Naive thymus-derived CD8-positive, alpha-beta T cell (primary cell): Measurements from ENCODE around the gene PRPF19. TPM values are rescaled to one million over a fixed set of nuclear protein-coding genes. Genes with fewer than 3 reads are reported as not detected.
A peak's percentile ranks its signal among the peaks of the same experiment; 100 is the strongest.

Source experiments
- ATAC-seq, 2 donors: fragments of 150-1000 bp; cut with Tn5 transposase in 1 of 2; sonication (Bioruptor Pico), chemical (Tn5 transposase) in 1 of 2; 1 replicate in 1 of 2; 2 replicates in 1 of 2; pipeline ENCODE4 v1.10.0; 2021; ENCODE audit warnings: mild to moderate bottlenecking in 2 of 2, moderate library complexity in 2 of 2
- POLR2A ChIA-PET: fragments of 350-600 bp; sonication (Branson Sonifier 250); formaldehyde crosslinking; loops from one replicate; lab custom pipeline; 2021; ENCODE audit warnings: antibody characterized with exemption; lab: Charles Lee
- DNase-seq, 10 donors: peaks; one replicate each; pipeline versions ENCODE4 v3.0.0 to v3.0.0-alpha.2; 2020 to 2022
- H3K27ac Mint-ChIP-seq, 10 donors: one replicate each; pipeline ENCODE4 v1.8.0; 2020 to 2022; ENCODE audit warnings: mild to moderate bottlenecking in 10 of 10, mixed read lengths in 10 of 10, moderate library complexity in 4 of 10, inconsistent platforms in 1 of 10
- H3K27me3 Mint-ChIP-seq, 5 donors: one replicate each; pipeline ENCODE4 v1.8.0; 2021 to 2022; ENCODE audit warnings: mixed read lengths in 5 of 5
- H3K36me3 Mint-ChIP-seq, 3 donors: one replicate each; pipeline ENCODE4 v1.8.0; 2020 to 2022; ENCODE audit warnings: mixed read lengths in 3 of 3, mild to moderate bottlenecking in 2 of 3, inconsistent platforms in 1 of 3
- H3K4me1 Mint-ChIP-seq, 4 donors: one replicate each; pipeline ENCODE4 v1.8.0; 2021 to 2022; ENCODE audit warnings: mixed read lengths in 4 of 4
- H3K4me3 Mint-ChIP-seq, 10 donors: one replicate each; pipeline ENCODE4 v1.8.0; 2020 to 2022; ENCODE audit warnings: mild to moderate bottlenecking in 10 of 10, mixed read lengths in 10 of 10, moderate library complexity in 6 of 10, inconsistent platforms in 1 of 10
- H3K9me3 Mint-ChIP-seq, 9 donors: one replicate each; pipeline ENCODE4 v1.8.0; 2020 to 2022; ENCODE audit warnings: mixed read lengths in 9 of 9, mild to moderate bottlenecking in 3 of 9, inconsistent platforms in 1 of 9, moderate library complexity in 1 of 9
- polyA plus RNA-seq, 3 donors: library from polyadenylated mRNA; unstranded; fragments of 300-500 nt; fragmentation: Illumina TruSeq; gene quantifications; one replicate each; pipeline ENCODE4 v1.2.3, GENCODE V29; 2021
- total RNA-seq, 8 experiments: library from RNA in 2 of 8; stranded (reverse) in 2 of 8; gene quantifications; one replicate each; pipeline ENCODE4 v1.2.3 and lab custom pipeline; 2021 to 2026

PRPF19 gene
- total and polyA plus RNA-seq, 5 experiments from 2014 or later, result 14.2 to 98.8 (median 19.5) TPM

DNA sequence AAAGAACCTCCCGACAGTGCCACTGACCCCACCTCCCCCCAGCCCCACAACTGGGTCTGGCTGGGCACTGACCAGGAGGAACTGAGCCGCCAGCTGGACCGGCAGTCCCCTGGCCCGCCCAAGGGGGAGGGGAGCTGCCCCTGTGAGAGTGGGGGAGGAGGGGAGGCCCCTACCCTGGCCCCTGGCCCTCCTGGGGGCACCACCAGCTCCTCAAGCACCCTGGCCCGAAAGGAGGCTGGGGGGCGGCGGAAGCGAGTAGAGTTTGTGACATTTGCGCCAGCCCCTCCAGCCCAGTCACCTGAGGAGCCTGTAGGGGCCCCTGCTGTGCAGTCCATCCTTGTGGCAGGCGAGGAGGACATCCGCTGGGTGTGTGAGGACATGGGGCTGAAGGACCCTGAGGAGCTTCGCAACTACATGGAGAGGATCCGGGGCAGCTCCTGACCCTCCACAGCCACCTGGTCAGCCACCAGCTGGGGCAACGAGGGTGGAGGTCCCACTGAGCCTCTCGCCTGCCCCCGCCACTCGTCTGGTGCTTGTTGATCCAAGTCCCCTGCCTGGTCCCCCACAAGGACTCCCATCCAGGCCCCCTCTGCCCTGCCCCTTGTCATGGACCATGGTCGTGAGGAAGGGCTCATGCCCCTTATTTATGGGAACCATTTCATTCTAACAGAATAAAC is 30.2 kb upstream of the PRPF19 start:
- H3K9me3 Mint-ChIP-seq, result no peaks in the 10 kb centered on the region
- peaks cover 0 to 9% (median 1%) of the 10 kb centered on the region in 4 donors for H3K4me1 Mint-ChIP-seq
- ATAC-seq, result no peak
- H3K36me3 Mint-ChIP-seq, result peaks cover 0 to 16% (median 0%) of the 10 kb centered on the region in 3 donors
- peak overlapping the region in 1 of 10 donors; percentile 31 for H3K27ac Mint-ChIP-seq
- no peak for DNase-seq
- no peak overlapping the region for H3K4me3 Mint-ChIP-seq
- POLR2A ChIA-PET, result interaction anchor here (0.6 kb wide), 2 partner anchors 13 to 18 kb away, joined by 3 read pairs; no protein-coding TSS in a partner anchor
- H3K27me3 Mint-ChIP-seq, result no peaks in the 10 kb centered on the region

GRCh38 chr11:60935676-60936442 is 29.5 kb upstream of the PRPF19 start:
- POLR2A ChIA-PET, result interaction anchor here (1.1 kb wide), 1 partner anchor 9 kb away, joined by 3 read pairs; no protein-coding TSS in a partner anchor
- DNase-seq, result no peak
- Mint-ChIP-seq H3K27me3 (no peaks in the 10 kb centered on the region), H3K9me3 (no peaks in the 10 kb centered on the region), H3K4me3 (no peak overlapping the region), H3K4me1 (peaks cover 0 to 10% (median 1%) of the 10 kb centered on the region in 4 donors), H3K36me3 (peaks cover 0 to 8% (median 0%) of the 10 kb centered on the region in 3 donors), H3K27ac (peak overlapping the region in 2 of 10 donors; percentile 33 to 37)
- ATAC-seq, result peak in 1 of 2 donors; percentile 23

- H3K4me1 Mint-ChIP-seq, result peaks cover 0 to 12% (median 1%) of the 10 kb centered on the region in 4 donors
- no peaks in the 10 kb centered on the region for H3K9me3 Mint-ChIP-seq
- POLR2A ChIA-PET, result interaction anchor here (0.8 to 1.4 kb wide), 3 partner anchors 10 to 20 kb away, joined by 3 read pairs; no protein-coding TSS in a partner anchor
- H3K27me3 Mint-ChIP-seq, result peaks cover 0 to under 1% (median 0%) of the 10 kb centered on the region in 5 donors
- no peak overlapping the region for H3K4me3 Mint-ChIP-seq
- H3K36me3 Mint-ChIP-seq, result peaks cover 0 to 4% (median 0%) of the 10 kb centered on the region in 3 donors
- DNase-seq (no peak), ATAC-seq (no peak)
- peak overlapping the region in 1 of 10 donors; percentile 37 for H3K27ac Mint-ChIP-seq
These were observed 28.6 kb upstream of the PRPF19 start for GRCh38 chr11:60934790-60935605.

GRCh38 chr11:60934124-60934789 is 27.9 kb upstream of the PRPF19 start:
- peaks cover 0 to 4% (median 1%) of the 10 kb centered on the region in 5 donors for H3K27me3 Mint-ChIP-seq
- peaks cover 0 to 12% (median 1%) of the 10 kb centered on the region in 4 donors for H3K4me1 Mint-ChIP-seq
- no peaks in the 10 kb centered on the region for H3K9me3 Mint-ChIP-seq
- POLR2A ChIA-PET, result interaction anchor here (0.8 to 1.4 kb wide), 3 partner anchors 10 to 20 kb away, joined by 3 read pairs; no protein-coding TSS in a partner anchor
- DNase-seq (no peak), ATAC-seq (no peak)
- peak overlapping the region in 1 of 10 donors; percentile 51 for H3K27ac Mint-ChIP-seq
- peaks cover 0 to 4% (median 0%) of the 10 kb centered on the region in 3 donors for H3K36me3 Mint-ChIP-seq
- no peak overlapping the region for H3K4me3 Mint-ChIP-seq

DNA sequence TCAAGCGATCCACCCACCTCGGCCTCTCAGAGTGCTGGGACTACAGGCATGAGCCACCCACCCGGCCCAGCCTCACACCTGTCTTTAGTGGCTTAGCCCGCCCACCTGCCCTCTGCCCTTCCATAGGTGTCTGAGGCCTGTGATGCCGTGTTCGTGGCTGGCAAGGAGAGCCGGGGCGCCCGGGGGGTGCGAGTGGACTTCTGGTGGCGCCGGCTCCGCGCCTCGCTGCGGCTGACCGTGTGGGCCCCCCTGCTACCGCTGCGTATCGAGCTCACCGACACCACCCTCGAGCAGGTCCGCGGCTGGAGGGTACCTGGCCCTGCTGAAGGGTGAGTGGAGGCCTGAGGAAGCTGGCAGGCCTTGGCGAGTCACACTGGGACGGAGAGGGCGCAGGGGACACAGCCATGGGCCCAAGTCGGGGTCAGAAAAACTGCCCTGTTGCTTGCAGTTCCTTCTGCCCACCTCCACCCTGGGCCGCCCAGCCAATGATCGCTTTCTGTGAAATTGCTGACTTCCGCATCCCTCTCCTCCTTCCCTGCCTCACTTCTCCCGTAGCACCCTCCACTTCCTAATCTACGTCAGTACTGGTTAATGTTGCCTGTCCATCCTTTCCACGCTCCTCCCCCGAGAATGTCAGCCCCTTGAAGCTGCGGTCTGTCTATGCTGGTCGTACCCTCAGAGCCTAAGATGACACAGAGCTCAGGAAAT is 27.2 kb upstream of the PRPF19 start:
- no peaks in the 10 kb centered on the region for H3K9me3 Mint-ChIP-seq
- POLR2A ChIA-PET, result interaction anchor here (0.8 to 1.4 kb wide), 2 partner anchors 15 to 19 kb away, joined by 3 read pairs; no protein-coding TSS in a partner anchor

DNA sequence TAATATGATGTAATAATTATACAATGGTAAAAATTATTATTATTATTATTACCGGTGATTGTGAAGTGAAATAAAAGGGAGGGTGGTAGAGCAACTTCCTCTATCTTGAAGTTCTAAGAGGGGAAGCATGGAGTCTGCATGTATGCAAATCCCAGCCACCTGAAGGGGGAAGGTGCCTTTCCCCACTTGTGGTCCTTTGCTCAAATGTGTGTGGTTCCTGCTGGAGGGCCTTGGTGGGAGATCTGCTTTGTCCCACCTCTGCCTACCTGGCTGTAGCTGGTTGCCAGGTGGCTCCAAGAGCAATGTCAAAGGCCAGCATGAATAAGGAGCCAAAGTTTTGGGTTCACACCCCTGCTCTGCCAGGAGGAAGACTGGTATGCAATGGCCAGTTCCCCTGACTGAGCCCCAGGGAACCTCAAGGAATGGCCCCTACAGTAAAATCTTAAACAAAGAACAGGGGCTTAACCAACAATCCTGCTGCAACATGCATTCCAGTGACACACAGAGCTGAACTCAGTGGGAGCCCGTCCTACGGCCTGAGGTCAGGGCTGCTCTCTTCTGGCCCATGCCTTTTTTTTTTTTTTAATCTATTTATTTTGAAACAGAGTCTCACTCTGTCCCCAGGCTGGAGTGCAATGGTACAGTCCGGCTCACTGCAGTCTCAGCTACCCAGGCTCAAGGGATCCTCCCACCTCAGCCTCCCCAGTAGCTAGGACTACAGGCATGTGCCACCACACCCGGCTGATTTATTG is 26.4 kb upstream of the PRPF19 start:
- POLR2A ChIA-PET, result interaction anchor here (1.2 kb wide), 2 partner anchors 14 to 18 kb away, joined by 3 to 7 read pairs; no protein-coding TSS in a partner anchor
- Mint-ChIP-seq H3K4me3 (no peak overlapping the region), H3K27me3 (peaks cover 0 to 4% (median 1%) of the 10 kb centered on the region in 5 donors), H3K27ac (peak overlapping the region in 1 of 10 donors; percentile 38), H3K36me3 (no peaks in the 10 kb centered on the region), H3K4me1 (peaks cover 0 to 12% (median 1%) of the 10 kb centered on the region in 4 donors), H3K9me3 (no peaks in the 10 kb centered on the region)
- ATAC-seq, result no peak
- DNase-seq, result no peak

More for the DNA sequence above, 27.2 kb upstream of the PRPF19 start:
- Mint-ChIP-seq H3K36me3 (no peaks in the 10 kb centered on the region), H3K4me1 (peaks cover 0 to 12% (median 1%) of the 10 kb centered on the region in 4 donors), H3K27ac (no peak overlapping the region), H3K27me3 (peaks cover 0 to 4% (median 1%) of the 10 kb centered on the region in 5 donors), H3K4me3 (no peak overlapping the region)
- DNase-seq (no peak), ATAC-seq (no peak)

- H3K4me1 Mint-ChIP-seq, result peaks cover 0 to 12% (median 1%) of the 10 kb centered on the region in 4 donors
- H3K9me3 Mint-ChIP-seq, result no peaks in the 10 kb centered on the region
- ATAC-seq, result no peak
- no peak overlapping the region for H3K4me3 Mint-ChIP-seq
- peak overlapping the region in 1 of 10 donors; percentile 38 for H3K27ac Mint-ChIP-seq
- H3K36me3 Mint-ChIP-seq, result no peaks in the 10 kb centered on the region
- no peak for DNase-seq
- POLR2A ChIA-PET, result interaction anchor here (1.2 kb wide), 2 partner anchors 13 to 19 kb away, joined by 3 to 7 read pairs; no protein-coding TSS in a partner anchor
- peaks cover 0 to 4% (median 1%) of the 10 kb centered on the region in 5 donors for H3K27me3 Mint-ChIP-seq
These were observed 25.5 kb upstream of the PRPF19 start for GRCh38 chr11:60931917-60932316.

DNA sequence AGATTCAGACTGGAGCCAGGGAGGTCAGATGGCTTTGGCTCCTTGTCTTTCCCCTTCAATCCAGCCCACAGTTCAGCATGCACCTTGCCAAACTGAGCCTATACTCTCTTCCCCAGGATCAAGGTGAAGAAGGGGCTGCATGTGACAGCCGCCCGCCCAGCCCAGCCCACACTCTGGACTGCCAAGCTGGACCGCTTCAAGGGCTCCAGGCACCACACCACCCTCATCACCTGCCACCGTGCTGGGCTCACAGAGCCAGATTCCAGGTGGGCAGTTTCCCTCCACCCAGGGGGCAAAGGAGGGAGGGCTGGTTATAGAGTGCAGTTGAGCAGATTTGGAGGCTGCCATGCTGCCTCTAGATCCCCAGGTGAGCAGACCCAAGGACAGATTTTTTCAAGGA is 24.0 kb upstream of the PRPF19 start:
- H3K4me1 Mint-ChIP-seq, result peaks cover 3 to 14% (median 5%) of the 10 kb centered on the region in 4 donors
- no peak for ATAC-seq
- no peak overlapping the region for H3K4me3 Mint-ChIP-seq

DNA sequence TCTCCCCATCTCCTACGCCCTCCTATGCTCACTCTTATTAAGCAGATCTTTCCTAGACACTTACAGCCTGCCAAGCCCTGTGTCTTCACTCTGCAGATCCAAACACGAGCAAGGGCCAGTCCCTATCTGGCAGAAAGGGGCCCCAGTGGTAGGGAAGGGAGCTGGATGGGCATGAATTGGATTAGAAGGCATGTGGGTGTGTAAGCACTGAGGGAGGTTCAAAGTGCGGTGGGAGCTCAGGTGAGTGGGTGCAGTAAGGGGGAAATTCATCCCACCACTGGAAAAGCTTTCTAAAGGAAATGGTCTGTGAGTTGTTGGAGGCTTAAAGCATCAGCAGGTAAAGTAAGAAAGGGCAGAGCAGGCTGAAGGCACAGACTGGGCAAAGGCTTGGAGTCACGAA is 23.4 kb upstream of the PRPF19 start:
- ATAC-seq (no peak), DNase-seq (no peak)
- H3K4me3 Mint-ChIP-seq, result no peak overlapping the region
- H3K4me1 Mint-ChIP-seq, result peaks cover 7 to 18% (median 11%) of the 10 kb centered on the region in 4 donors
- peaks cover 0 to 9% (median 3%) of the 10 kb centered on the region in 5 donors for H3K27me3 Mint-ChIP-seq
- H3K9me3 Mint-ChIP-seq, result no peaks in the 10 kb centered on the region
- peak overlapping the region in 2 of 10 donors; percentile 16 to 45 for H3K27ac Mint-ChIP-seq
- POLR2A ChIA-PET, result interaction anchor here (0.6 kb wide), 1 partner anchor 112 kb away, joined by 3 read pairs; no protein-coding TSS in a partner anchor
- H3K36me3 Mint-ChIP-seq, result no peaks in the 10 kb centered on the region

More for the DNA sequence above, 24.0 kb upstream of the PRPF19 start:
- Mint-ChIP-seq H3K27me3 (peaks cover 0 to 6% (median 3%) of the 10 kb centered on the region in 5 donors), H3K9me3 (no peaks in the 10 kb centered on the region), H3K36me3 (no peaks in the 10 kb centered on the region), H3K27ac (peak overlapping the region in 2 of 10 donors; percentile 29)
- POLR2A ChIA-PET, result interaction anchor here (1.3 kb wide), 1 partner anchor 21 kb away, joined by 4 read pairs; no protein-coding TSS in a partner anchor
- no peak for DNase-seq

GRCh38 chr11:60928563-60929001 is 22.2 kb upstream of the PRPF19 start:
- H3K27ac Mint-ChIP-seq, result no peak overlapping the region
- H3K4me3 Mint-ChIP-seq, result no peak overlapping the region
- DNase-seq (no peak), ATAC-seq (no peak)
- H3K4me1 Mint-ChIP-seq, result peaks cover 7 to 20% (median 12%) of the 10 kb centered on the region in 4 donors
- peaks cover 1 to 9% (median 3%) of the 10 kb centered on the region in 5 donors for H3K27me3 Mint-ChIP-seq
- peaks cover 0 to 3% (median 0%) of the 10 kb centered on the region in 3 donors for H3K36me3 Mint-ChIP-seq
- POLR2A ChIA-PET, result interaction anchor here (0.8 kb wide), 1 partner anchor 24 kb away, joined by 3 read pairs; no protein-coding TSS in a partner anchor
- no peaks in the 10 kb centered on the region for H3K9me3 Mint-ChIP-seq
